ENCODE data around the gene PTPA.

Gene PTPA

DNA sequence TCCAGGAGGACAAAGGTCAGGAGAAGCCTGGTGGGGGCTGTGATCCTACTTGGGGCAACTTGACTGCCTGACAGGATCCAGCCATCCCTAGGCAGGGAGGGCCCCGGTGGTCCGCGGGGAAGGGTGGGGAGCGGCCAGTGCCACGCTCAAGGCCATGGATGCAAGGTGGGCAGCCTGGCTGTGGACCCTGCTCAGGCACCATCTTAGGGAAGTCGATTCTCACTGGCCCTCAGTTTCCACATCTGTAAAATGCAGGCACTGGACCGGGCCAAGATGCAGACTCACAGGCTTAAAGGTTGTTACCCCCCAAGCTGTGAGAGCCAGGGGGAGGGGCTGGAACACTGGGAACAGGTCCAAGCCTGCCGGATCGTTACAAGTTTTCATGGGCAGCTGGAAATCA lies 39.0 kb upstream of the PTPA start:
- DNase-seq (ENCODE audit: insufficient read length, low spot score) = no peak
- TF ChIP-seq SPI1 (IDR thresholded peaks at IDR 0.05; ENCODE audit: low read depth, low read length) (no peak), POU2F2 (IDR thresholded peaks at IDR 0.05; ENCODE audit: low read depth, low read length) (no peak), PAX5 (IDR thresholded peaks at IDR 0.05; ENCODE audit: insufficient read depth, low read length, severe bottlenecking) (no peak), POLR2A (IDR thresholded peaks at IDR 0.05; ENCODE audit: low read depth, low read length) (no peak), TAF1 (IDR thresholded peaks at IDR 0.05; ENCODE audit: low read depth, low read length) (no peak), POLR2AphosphoS5 (IDR thresholded peaks at IDR 0.05; ENCODE audit: low read depth, low read length) (no peak)

DNA sequence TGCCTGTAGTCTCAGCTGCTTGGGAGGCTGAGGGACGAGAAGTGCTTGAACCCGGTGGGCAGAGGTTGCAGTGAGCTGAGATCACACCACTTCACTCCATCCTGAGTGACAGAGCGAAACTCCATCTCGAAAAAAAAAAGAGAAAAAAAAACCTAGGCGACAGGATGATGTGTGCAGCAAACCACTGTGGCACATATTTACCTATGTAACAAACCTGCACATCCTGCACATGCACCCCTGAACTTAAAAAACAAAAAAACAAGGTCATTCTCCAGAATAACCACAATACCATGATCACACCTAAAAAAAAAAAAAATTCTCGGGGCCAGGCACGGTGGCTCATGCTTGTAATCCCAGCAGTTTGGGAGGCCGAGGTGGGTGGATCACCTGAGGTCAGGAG lies 37.8 kb upstream of the PTPA start:
- TF ChIP-seq SPI1 (IDR thresholded peaks at IDR 0.05; ENCODE audit: low read depth, low read length) (no peak), TAF1 (IDR thresholded peaks at IDR 0.05; ENCODE audit: low read depth, low read length) (no peak), PAX5 (IDR thresholded peaks at IDR 0.05; ENCODE audit: insufficient read depth, low read length, severe bottlenecking) (no peak), POU2F2 (IDR thresholded peaks at IDR 0.05; ENCODE audit: low read depth, low read length) (no peak), POLR2AphosphoS5 (IDR thresholded peaks at IDR 0.05; ENCODE audit: low read depth, low read length) (no peak), POLR2A (IDR thresholded peaks at IDR 0.05; ENCODE audit: low read depth, low read length) (no peak)
- FAIRE-seq = no peak
- DNase-seq (ENCODE audit: insufficient read length, low spot score) = no peak

More for the DNA sequence above, 39.0 kb upstream of the PTPA start:
- FAIRE-seq = no peak

DNA sequence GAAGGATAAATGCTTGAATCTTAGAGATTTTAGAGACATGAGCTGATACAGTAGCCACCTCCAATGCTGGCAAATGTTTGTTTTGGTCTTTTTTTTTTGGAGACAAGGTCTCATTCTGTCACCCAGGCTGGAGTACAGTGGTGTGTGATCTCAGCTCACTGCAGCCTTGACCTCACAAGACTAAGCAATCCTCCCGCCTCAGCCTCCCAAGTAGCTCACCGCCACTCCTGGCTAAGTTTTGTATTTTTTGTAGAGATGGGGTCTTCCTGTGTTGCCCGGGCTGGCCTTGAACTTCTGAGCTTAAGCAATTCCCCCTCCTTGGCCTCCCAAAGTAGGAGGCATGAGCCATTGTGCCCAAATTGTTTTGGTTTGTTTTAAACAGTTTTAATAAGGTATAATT lies 37.1 kb upstream of the PTPA start:
- TF ChIP-seq POLR2A (IDR thresholded peaks at IDR 0.05; ENCODE audit: low read depth, low read length) = no peak
- no peak for TF ChIP-seq PAX5 (IDR thresholded peaks at IDR 0.05; ENCODE audit: insufficient read depth, low read length, severe bottlenecking)
- TF ChIP-seq SPI1 (IDR thresholded peaks at IDR 0.05; ENCODE audit: low read depth, low read length) = no peak
- TF ChIP-seq POLR2AphosphoS5 (IDR thresholded peaks at IDR 0.05; ENCODE audit: low read depth, low read length) = no peak
- DNase-seq (ENCODE audit: insufficient read length, low spot score) = no peak
- no peak for FAIRE-seq

DNA sequence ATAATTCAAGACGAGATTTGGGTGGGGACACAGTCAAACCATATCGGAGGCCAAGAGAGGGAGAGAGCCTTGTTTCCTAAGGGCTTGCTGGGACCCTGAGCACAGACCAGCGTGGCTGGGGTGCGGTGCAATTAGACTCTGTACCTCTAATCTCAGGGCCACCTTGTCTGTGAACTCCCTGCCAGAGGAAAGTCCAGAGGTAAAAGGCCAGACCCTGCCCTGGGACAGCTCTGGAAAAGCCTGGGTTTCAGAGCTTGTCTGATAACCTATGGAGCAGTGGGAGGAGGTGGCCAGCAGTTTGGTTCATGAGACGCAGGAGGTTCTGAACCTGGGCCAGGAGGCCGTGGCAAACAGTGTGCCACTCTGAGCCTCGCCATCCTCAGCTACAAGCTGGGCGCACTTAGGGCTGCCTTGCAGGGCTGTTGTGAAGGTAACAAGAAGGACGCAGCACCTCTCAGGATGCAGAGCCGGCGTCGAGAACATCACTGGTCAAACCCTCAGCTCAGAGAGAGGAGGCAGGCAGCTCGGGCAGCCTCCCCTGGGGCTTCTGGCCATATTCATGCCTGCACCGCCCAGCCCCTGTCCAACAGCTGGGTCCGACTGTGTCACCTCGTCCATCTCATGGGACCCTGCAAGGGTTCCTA lies 35.1 kb upstream of the PTPA start:
- FAIRE-seq = no peak
- TF ChIP-seq TAF1 (IDR thresholded peaks at IDR 0.05; ENCODE audit: low read depth, low read length) (no peak), PAX5 (IDR thresholded peaks at IDR 0.05; ENCODE audit: insufficient read depth, low read length, severe bottlenecking) (no peak), POU2F2 (IDR thresholded peaks at IDR 0.05; ENCODE audit: low read depth, low read length) (no peak), POLR2A (IDR thresholded peaks at IDR 0.05; ENCODE audit: low read depth, low read length) (no peak), SPI1 (IDR thresholded peaks at IDR 0.05; ENCODE audit: low read depth, low read length) (no peak), POLR2AphosphoS5 (IDR thresholded peaks at IDR 0.05; ENCODE audit: low read depth, low read length) (no peak)
- no peak for DNase-seq (ENCODE audit: insufficient read length, low spot score)

- no peak for TF ChIP-seq TAF1 (IDR thresholded peaks at IDR 0.05; ENCODE audit: low read depth, low read length)
- DNase-seq (ENCODE audit: insufficient read length, low spot score) = no peak
- FAIRE-seq = no peak
Observed at GRCh38 chr9:129076640-129077037, 34.6 kb upstream of the PTPA start.

DNA sequence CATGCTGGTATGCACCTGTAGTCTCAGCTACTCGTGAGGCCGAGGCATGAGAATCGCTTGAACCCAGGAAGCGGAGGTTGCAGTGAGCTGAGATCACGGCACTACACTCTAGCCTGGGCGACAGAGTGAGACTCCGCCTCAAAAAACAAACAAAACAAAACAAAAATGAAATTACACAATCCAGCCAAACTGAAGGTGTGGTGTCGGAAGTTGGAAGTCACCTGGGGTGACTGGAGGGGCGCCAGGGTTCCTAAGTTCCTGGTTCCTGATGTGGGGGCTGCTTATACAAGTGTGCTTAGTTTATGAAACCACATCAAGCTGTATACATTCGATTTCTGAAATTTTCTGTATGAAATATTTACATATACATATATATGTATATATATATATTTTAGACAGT lies 34.0 kb upstream of the PTPA start:
- DNase-seq (ENCODE audit: insufficient read length, low spot score) (no peak), FAIRE-seq (no peak)
- no peak for TF ChIP-seq POU2F2 (IDR thresholded peaks at IDR 0.05; ENCODE audit: low read depth, low read length)
- no peak for TF ChIP-seq POLR2A (IDR thresholded peaks at IDR 0.05; ENCODE audit: low read depth, low read length)
- no peak for TF ChIP-seq PAX5 (IDR thresholded peaks at IDR 0.05; ENCODE audit: insufficient read depth, low read length, severe bottlenecking)
- no peak for TF ChIP-seq POLR2AphosphoS5 (IDR thresholded peaks at IDR 0.05; ENCODE audit: low read depth, low read length)
- TF ChIP-seq SPI1 (IDR thresholded peaks at IDR 0.05; ENCODE audit: low read depth, low read length) = no peak
- no peak for TF ChIP-seq TAF1 (IDR thresholded peaks at IDR 0.05; ENCODE audit: low read depth, low read length)

- DNase-seq (ENCODE audit: insufficient read length, low spot score) (no peak), FAIRE-seq (no peak)
- TF ChIP-seq POLR2A (IDR thresholded peaks at IDR 0.05; ENCODE audit: low read depth, low read length) (no peak), PAX5 (IDR thresholded peaks at IDR 0.05; ENCODE audit: insufficient read depth, low read length, severe bottlenecking) (no peak), TAF1 (IDR thresholded peaks at IDR 0.05; ENCODE audit: low read depth, low read length) (no peak), SPI1 (IDR thresholded peaks at IDR 0.05; ENCODE audit: low read depth, low read length) (no peak), POU2F2 (IDR thresholded peaks at IDR 0.05; ENCODE audit: low read depth, low read length) (no peak), POLR2AphosphoS5 (IDR thresholded peaks at IDR 0.05; ENCODE audit: low read depth, low read length) (no peak)
Observed at GRCh38 chr9:129078691-129079503, 32.3 kb upstream of the PTPA start.

- TF ChIP-seq TAF1 (IDR thresholded peaks at IDR 0.05; ENCODE audit: low read depth, low read length) = no peak
- TF ChIP-seq SPI1 (IDR thresholded peaks at IDR 0.05; ENCODE audit: low read depth, low read length) = no peak
- TF ChIP-seq POLR2AphosphoS5 (IDR thresholded peaks at IDR 0.05; ENCODE audit: low read depth, low read length) = no peak
- no peak for TF ChIP-seq POU2F2 (IDR thresholded peaks at IDR 0.05; ENCODE audit: low read depth, low read length)
- TF ChIP-seq POLR2A (IDR thresholded peaks at IDR 0.05; ENCODE audit: low read depth, low read length) = no peak
- TF ChIP-seq PAX5 (IDR thresholded peaks at IDR 0.05; ENCODE audit: insufficient read depth, low read length, severe bottlenecking) = no peak
- no peak for FAIRE-seq
- no peak for DNase-seq (ENCODE audit: insufficient read length, low spot score)
Observed at GRCh38 chr9:129079829-129080228, 31.4 kb upstream of the PTPA start.

GRCh38 chr9:129080298-129080600 lies 31.0 kb upstream of the PTPA start:
- FAIRE-seq = no peak
- no peak for DNase-seq (ENCODE audit: insufficient read length, low spot score)
- no peak for TF ChIP-seq POU2F2 (IDR thresholded peaks at IDR 0.05; ENCODE audit: low read depth, low read length)
- TF ChIP-seq PAX5 (IDR thresholded peaks at IDR 0.05; ENCODE audit: insufficient read depth, low read length, severe bottlenecking) = no peak
- no peak for TF ChIP-seq POLR2A (IDR thresholded peaks at IDR 0.05; ENCODE audit: low read depth, low read length)
- TF ChIP-seq POLR2AphosphoS5 (IDR thresholded peaks at IDR 0.05; ENCODE audit: low read depth, low read length) = no peak
- no peak for TF ChIP-seq TAF1 (IDR thresholded peaks at IDR 0.05; ENCODE audit: low read depth, low read length)
- TF ChIP-seq SPI1 (IDR thresholded peaks at IDR 0.05; ENCODE audit: low read depth, low read length) = no peak
